CD14-positive monocyte (primary cell): ENCODE results near the gene CPEB1. TPM values are rescaled to one million over a fixed set of nuclear protein-coding genes. Genes with fewer than 3 reads are reported as not detected.
"Not testable (repeated sequence)": the region's sequence is repeated elsewhere in the genome, so short reads cannot be mapped to it uniquely, and the experiment has no call there.

Source experiments
- DNase-seq, 3 donors: peaks; one replicate each; pipeline ENCODE4 v3.0.0-alpha.2; 2011 to 2022
- H2AFZ ChIP-seq: 2 replicates; pipeline ENCODE4 v1.6.0; 2012; ENCODE audit warnings: mild to moderate bottlenecking, low read depth, low read length, inconsistent platforms; ENCODE audit not compliant: insufficient read depth, poor library complexity, severe bottlenecking
- H3K27ac ChIP-seq, 2 donors: 1 replicate in 1 of 2; 2 replicates in 1 of 2; pipeline ENCODE4 v1.5.1; 2012 to 2013; ENCODE audit warnings: low read length in 2 of 2, control low read depth in 1 of 2, inconsistent platforms in 1 of 2, low read depth in 1 of 2, mild to moderate bottlenecking in 1 of 2
- H3K27me3 ChIP-seq, 2 donors: one replicate each; pipeline versions ENCODE4 v1.6.0 to v1.6.1; 2011 to 2013; ENCODE audit warnings: low read length in 2 of 2; ENCODE audit not compliant: control insufficient read depth in 2 of 2, insufficient read depth in 2 of 2
- H3K36me3 ChIP-seq, 2 donors: replicated peaks in 1 of 2; 1 replicate in 1 of 2; 2 replicates in 1 of 2; pipeline versions ENCODE4 v1.5.1 to v1.6.1; 2012 to 2013; ENCODE audit warnings: low read length in 2 of 2, control low read depth in 1 of 2, inconsistent platforms in 1 of 2, mild to moderate bottlenecking in 1 of 2; ENCODE audit not compliant: insufficient read depth in 2 of 2, control insufficient read depth in 1 of 2
- H3K4me1 ChIP-seq, 2 donors: 1 replicate in 1 of 2; 2 replicates in 1 of 2; pipeline versions ENCODE4 v1.5.1 to v1.6.1; 2012 to 2013; ENCODE audit warnings: low read length in 2 of 2, control low read depth in 1 of 2, inconsistent platforms in 1 of 2, mild to moderate bottlenecking in 1 of 2, moderate library complexity in 1 of 2; ENCODE audit not compliant: insufficient read depth in 2 of 2, control insufficient read depth in 1 of 2
- H3K4me2 ChIP-seq: replicated peaks from 2 replicates; pipeline ENCODE3; 2012; ENCODE audit warnings: low read length, moderate library complexity, mild to moderate bottlenecking; ENCODE audit not compliant: poor library complexity, severe bottlenecking; ENCODE audit errors: extremely low read depth
- H3K4me3 ChIP-seq, 3 experiments: fragments of 200-600 bp in 1 of 3; sonication (generic) in 1 of 3; replicated peaks in 1 of 3; 1 replicate in 2 of 3; 2 replicates in 1 of 3; pipeline ENCODE4 v1.5.1; 2011 to 2013; ENCODE audit warnings: low read length in 3 of 3, mild to moderate bottlenecking in 3 of 3, control low read depth in 2 of 3, low read depth in 2 of 3, inconsistent platforms in 1 of 3, moderate library complexity in 1 of 3
- H3K79me2 ChIP-seq: 2 replicates; pipeline ENCODE4 v1.6.0; 2012; ENCODE audit warnings: mild to moderate bottlenecking, control low read depth, inconsistent platforms, low read length, moderate library complexity; ENCODE audit not compliant: insufficient read depth
- H3K9ac ChIP-seq: 2 replicates; pipeline ENCODE4 v1.6.0; 2017; ENCODE audit warnings: low read length, mild to moderate bottlenecking; ENCODE audit not compliant: insufficient read depth, poor library complexity, severe bottlenecking
- H3K9me3 ChIP-seq, 2 donors: replicated peaks in 1 of 2; 1 replicate in 1 of 2; 2 replicates in 1 of 2; pipeline versions ENCODE4 v1.5.1 to v1.6.1; 2012 to 2013; ENCODE audit warnings: low read length in 2 of 2, control low read depth in 1 of 2; ENCODE audit not compliant: control insufficient read depth in 1 of 2, insufficient read depth in 1 of 2
- H4K20me1 ChIP-seq: 2 replicates; pipeline ENCODE4 v1.6.0; 2012; ENCODE audit warnings: mild to moderate bottlenecking, low read length, control low read depth, moderate library complexity; ENCODE audit not compliant: insufficient read depth
- H3K27ac Mint-ChIP-seq, 7 donors: one replicate each; pipeline ENCODE4 v1.8.0; 2020; ENCODE audit warnings: mild to moderate bottlenecking in 7 of 7, mixed read lengths in 7 of 7, moderate library complexity in 6 of 7, inconsistent platforms in 2 of 7
- H3K27me3 Mint-ChIP-seq, 3 donors: one replicate each; pipeline ENCODE4 v1.8.0; 2021 to 2022; ENCODE audit warnings: low read depth in 3 of 3, mild to moderate bottlenecking in 3 of 3, mixed read lengths in 3 of 3, moderate library complexity in 3 of 3, inconsistent platforms in 1 of 3
- H3K36me3 Mint-ChIP-seq, 2 donors: one replicate each; pipeline ENCODE4 v1.8.0; 2020; ENCODE audit warnings: mixed read lengths in 2 of 2, inconsistent platforms in 1 of 2, mild to moderate bottlenecking in 1 of 2
- H3K4me1 Mint-ChIP-seq: one replicate; pipeline ENCODE4 v1.8.0; 2020; ENCODE audit warnings: mild to moderate bottlenecking, mixed read lengths
- H3K4me3 Mint-ChIP-seq, 2 donors: one replicate each; pipeline ENCODE4 v1.8.0; 2020; ENCODE audit warnings: mild to moderate bottlenecking in 2 of 2, mixed read lengths in 2 of 2, moderate library complexity in 1 of 2
- H3K9me3 Mint-ChIP-seq, 7 donors: one replicate each; pipeline ENCODE4 v1.8.0; 2020 to 2022; ENCODE audit warnings: mixed read lengths in 7 of 7, mild to moderate bottlenecking in 6 of 7, moderate library complexity in 6 of 7, inconsistent platforms in 2 of 7
- CTCF ChIP-seq: fragments of 200-600 bp; IDR thresholded peaks from one replicate; pipeline ENCODE4 v1.8.0; 2022; ENCODE audit warnings: antibody characterized with exemption, mild to moderate bottlenecking
- WGBS: methylation state at CpG from one replicate; pipeline ENCODE4 v1.1.5; 2013; ENCODE audit warnings: missing lambda C conversion rate; ENCODE audit not compliant: insufficient coverage; 5-methylcytosine and 5-hydroxymethylcytosine counted together
- intact Hi-C, 2 donors: fragments of 100-400 bp; cut with micrococcal nuclease; formaldehyde crosslinking; loops; one replicate each; pipeline versions ENCODE4 v1.15.0 to v1.15.1; 2023
- polyA plus RNA-seq, 3 donors: library from polyadenylated mRNA; depleted of rRNA in 1 of 3; unstranded in 2 of 3; stranded (reverse) in 1 of 3; fragments of 300-500 nt in 2 of 3; fragments of >200 nt in 1 of 3; fragmentation: Illumina TruSeq in 2 of 3; gene quantifications; 1 replicate in 2 of 3; 2 replicates in 1 of 3; pipeline ENCODE4 v1.2.3, GENCODE V29; 2012 to 2021

Gene CPEB1
- polyA plus RNA-seq, 3 donors, result not detected

GRCh38 chr15:82647835-82648256, 683 bp upstream of the CPEB1 start:
- no peak overlapping the region for H3K27ac Mint-ChIP-seq

GRCh38 chr15:82646250-82647044, 716 bp downstream of the CPEB1 start:
- Histone ChIP-seq H3K27me3 (peaks cover 36 to 73% of the 10 kb centered on the region in 2 donors), H3K4me2 (peak overlapping the region; percentile 74), H3K79me2 (no peaks in the 10 kb centered on the region), H3K9ac (no peak overlapping the region), H4K20me1 (no peaks in the 10 kb centered on the region), H3K4me3 (no peak overlapping the region), H3K27ac (no peak overlapping the region), H2AFZ (no peak overlapping the region), H3K4me1 (peaks cover 6 to 18% of the 10 kb centered on the region in 2 donors), H3K9me3 (peaks cover 8 to 16% of the 10 kb centered on the region in 2 donors), H3K36me3 (no peaks in the 10 kb centered on the region)
- DNase-seq, result no peak
- no peak for TF ChIP-seq CTCF
- intact Hi-C loops, result no loop called here
- Mint-ChIP-seq H3K4me1 (peaks cover 9% of the 10 kb centered on the region), H3K36me3 (no peaks in the 10 kb centered on the region), H3K27ac (no peak overlapping the region), H3K4me3 (peak overlapping the region; percentile 61 to 84), H3K9me3 (peaks cover 0 to 13% (median 10%) of the 10 kb centered on the region in 7 donors), H3K27me3 (peaks cover 63 to 87% (median 67%) of the 10 kb centered on the region in 3 donors)
- WGBS, result 16% methylated on average over 54 of the region's 56 CpGs

More at GRCh38 chr15:82647835-82648256, 683 bp upstream of the CPEB1 start:
- Mint-ChIP-seq H3K4me3 (peak overlapping the region in 1 of 2 donors; percentile 80), H3K27me3 (peaks cover 56 to 78% (median 64%) of the 10 kb centered on the region in 3 donors), H3K9me3 (peaks cover 0 to 13% (median 10%) of the 10 kb centered on the region in 7 donors), H3K4me1 (peaks cover 9% of the 10 kb centered on the region), H3K36me3 (no peaks in the 10 kb centered on the region)
- peak overlapping the region in 1 of 3 experiments; percentile 62 for H3K4me3 ChIP-seq
- H4K20me1 ChIP-seq, result no peaks in the 10 kb centered on the region
- peaks cover 8 to 16% of the 10 kb centered on the region in 2 donors for H3K9me3 ChIP-seq
- peak overlapping the region; percentile 32 for H3K9ac ChIP-seq
- H3K4me2 ChIP-seq, result peak overlapping the region; percentile 74
- no peaks in the 10 kb centered on the region for H3K79me2 ChIP-seq
- under 1% methylated on average over 46 of the region's 49 CpGs for WGBS
- intact Hi-C loops, result no loop called here
- no peak for DNase-seq
- peaks cover 29 to 60% of the 10 kb centered on the region in 2 donors for H3K27me3 ChIP-seq
- H3K36me3 ChIP-seq, result no peaks in the 10 kb centered on the region
- H2AFZ ChIP-seq, result peak overlapping the region; percentile 56
- peaks cover 6 to 18% of the 10 kb centered on the region in 2 donors for H3K4me1 ChIP-seq
- no peak overlapping the region for H3K27ac ChIP-seq
- no peak for TF ChIP-seq CTCF

GRCh38 chr15:82644967-82645852, 2.0 kb downstream of the CPEB1 start:
- Mint-ChIP-seq H3K27me3 (peaks cover 71 to 89% (median 75%) of the 10 kb centered on the region in 3 donors), H3K9me3 (peaks cover 0 to 14% (median 10%) of the 10 kb centered on the region in 7 donors), H3K4me3 (peak overlapping the region in 1 of 2 donors; percentile 63)
- H3K4me3 ChIP-seq, H2AFZ ChIP-seq, H3K4me1 Mint-ChIP-seq, H3K27ac Mint-ChIP-seq, H4K20me1 ChIP-seq, DNase-seq, H3K4me2 ChIP-seq, H3K9ac ChIP-seq, H3K27ac ChIP-seq, H3K36me3 ChIP-seq, H3K36me3 Mint-ChIP-seq, intact Hi-C loops, H3K79me2 ChIP-seq: not testable (repeated sequence)
- peaks cover 8 to 16% of the 10 kb centered on the region in 2 donors for H3K9me3 ChIP-seq
- peaks cover 46 to 83% of the 10 kb centered on the region in 2 donors for H3K27me3 ChIP-seq
- H3K4me1 ChIP-seq, result peaks cover 6 to 18% of the 10 kb centered on the region in 2 donors
- WGBS, result 94% methylated on average over 23 of the region's 34 CpGs
